Sigmoid colon (tissue), 7 donors: ENCODE results near the gene TMEM9B. TPM values are rescaled to one million over a fixed set of nuclear protein-coding genes. Genes with fewer than 3 reads are reported as not detected.
"Not testable (repeated sequence)": the region's sequence is repeated elsewhere in the genome, so short reads cannot be mapped to it uniquely, and the experiment has no call there.

Source experiments
- DNase-seq: peaks from one replicate; pipeline ENCODE4 v3.0.0-alpha.2; 2019
- H3K27ac ChIP-seq, 4 donors: fragments of 200-600 bp; sonication (generic); one replicate each; pipeline ENCODE4 v1.5.1; 2016 to 2019; ENCODE audit warnings: mild to moderate bottlenecking in 1 of 4
- H3K27me3 ChIP-seq, 3 donors: fragments of 200-600 bp; sonication (generic); one replicate each; pipeline ENCODE4 v1.5.1; 2019; ENCODE audit warnings: mild to moderate bottlenecking in 1 of 3
- H3K36me3 ChIP-seq, 4 donors: fragments of 200-600 bp; sonication (generic); one replicate each; pipeline ENCODE4 v1.5.1; 2016 to 2019
- H3K4me1 ChIP-seq, 4 donors: fragments of 200-600 bp; sonication (generic); one replicate each; pipeline ENCODE4 v1.5.1; 2017 to 2019
- H3K4me3 ChIP-seq, 4 donors: fragments of 200-600 bp; sonication (generic); one replicate each; pipeline ENCODE4 v1.5.1; 2017 to 2019; ENCODE audit warnings: mild to moderate bottlenecking in 2 of 4, moderate library complexity in 1 of 4
- H3K9me3 ChIP-seq, 4 donors: fragments of 200-600 bp in 3 of 4; sonication (generic) in 3 of 4; one replicate each; pipeline versions ENCODE4 v1.5.1 to v1.6.1; 2013 to 2019
- CTCF ChIP-seq, 4 experiments: fragments of 450-650 bp in 3 of 4; fragments of 200-600 bp in 1 of 4; IDR thresholded peaks; one replicate each; pipeline ENCODE4 v1.5.1; 2016 to 2019; ENCODE audit warnings: antibody characterized with exemption in 4 of 4, mild to moderate bottlenecking in 3 of 4, moderate library complexity in 2 of 4
- EP300 ChIP-seq, 4 donors: sonication (generic); formaldehyde crosslinking; IDR thresholded peaks; one replicate each; pipeline ENCODE4 v1.6.1; 2017; ENCODE audit warnings: antibody characterized with exemption in 4 of 4
- POLR2A ChIP-seq, 2 donors: fragments of 450-650 bp; IDR thresholded peaks; one replicate each; pipeline ENCODE4 v1.6.1; 2016; ENCODE audit warnings: antibody characterized with exemption in 2 of 2, mild to moderate bottlenecking in 2 of 2, moderate library complexity in 2 of 2
- POLR2AphosphoS5 ChIP-seq, 4 donors: sonication (generic); formaldehyde crosslinking; IDR thresholded peaks; one replicate each; pipeline ENCODE4 v1.6.1; 2017; ENCODE audit warnings: antibody characterized with exemption in 4 of 4
- WGBS, 2 donors: extraction: QIAGEN DNeasy Blood & Tissue Kit; methylation state at CpG; one replicate each; pipeline ENCODE4 v1.1.7; 2013; 5-methylcytosine and 5-hydroxymethylcytosine counted together
- intact Hi-C: fragments of 100-400 bp; cut with DNase I; formaldehyde crosslinking; loops from one replicate; pipeline ENCODE4 v1.15.1; 2023
- polyA plus RNA-seq, 3 donors: library from polyadenylated mRNA; stranded (reverse); fragments of 200-250 nt; gene quantifications; one replicate each; pipeline ENCODE4 v1.2.3, GENCODE V29; 2013
- total RNA-seq, 4 donors: library from RNA; depleted of rRNA; stranded (reverse); fragments of >200 nt; gene quantifications; one replicate each; pipeline ENCODE4 v1.1.0, GENCODE V29; 2016
- donor health status: healthy with polysubstance abuse.
- donor health status: Bipolar disorder and iron deficiency.
- donor health status: healthy.

Gene TMEM9B
- total and polyA plus RNA-seq, 7 donors = 13.3 to 58.9 (median 24.3) TPM

GRCh38 chr11:8987446-8987845 is 23.2 kb upstream of the TMEM9B start:
- Histone ChIP-seq H3K4me3 (no peak overlapping the region), H3K27ac (no peak overlapping the region), H3K4me1 (no peaks in the 10 kb centered on the region), H3K36me3 (no peaks in the 10 kb centered on the region), H3K9me3 (no peaks in the 10 kb centered on the region), H3K27me3 (no peaks in the 10 kb centered on the region)
- TF ChIP-seq EP300 (IDR thresholded peaks at IDR 0.05) (no peak), POLR2A (IDR thresholded peaks at IDR 0.05) (no peak), POLR2AphosphoS5 (IDR thresholded peaks at IDR 0.05) (no peak), CTCF (IDR thresholded peaks at IDR 0.05) (no peak)
- DNase-seq = no peak
- intact Hi-C loops = no loop called here
- WGBS, 2 donors = 89% methylated on average over 2 of the region's 2 CpGs

DNA sequence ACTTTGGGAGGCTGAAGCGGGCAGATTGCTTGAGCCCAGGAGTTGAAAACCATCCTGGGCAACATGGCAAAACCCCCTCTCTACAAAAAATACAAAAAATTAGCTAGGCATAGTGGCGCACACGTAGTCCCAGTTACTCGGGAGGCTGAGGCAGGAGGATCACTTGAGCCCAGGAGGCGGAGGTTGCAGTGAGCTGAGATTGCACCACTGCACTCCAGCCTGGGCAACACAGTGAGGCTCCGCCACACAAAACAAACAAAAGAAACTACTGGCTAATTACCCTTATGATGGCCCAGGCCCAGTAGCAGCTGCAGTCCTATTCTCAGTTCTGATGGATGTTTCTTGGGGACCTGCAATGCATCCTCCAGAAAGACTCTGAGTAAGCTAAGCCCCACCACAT is 22.5 kb upstream of the TMEM9B start:
- H3K4me3 ChIP-seq, H3K4me1 ChIP-seq, H3K27ac ChIP-seq, H3K36me3 ChIP-seq, DNase-seq, H3K27me3 ChIP-seq, H3K9me3 ChIP-seq, intact Hi-C loops: not testable (repeated sequence)
- 92 to 95% methylated on average over 6 of the region's 6 CpGs for WGBS, 2 donors

DNA sequence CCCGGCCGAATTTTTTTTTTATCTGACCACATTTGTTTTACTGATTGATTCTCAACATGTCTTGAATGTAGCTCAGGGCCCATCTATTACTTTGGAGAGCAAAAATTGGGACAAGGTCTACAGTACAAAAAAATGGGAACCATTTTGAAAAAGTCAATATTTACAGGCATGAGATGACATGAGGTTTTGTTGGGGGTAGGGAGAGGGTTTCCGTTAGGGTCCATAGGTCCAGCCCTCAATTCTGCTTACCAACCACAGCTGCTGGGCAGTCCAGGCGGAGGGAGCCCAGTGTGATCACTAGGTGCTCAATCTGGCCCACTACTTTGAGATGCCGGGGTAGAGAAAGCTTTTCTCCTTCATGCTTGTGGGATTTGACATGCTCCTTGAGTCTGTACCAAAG is 21.2 kb upstream of the TMEM9B start:
- intact Hi-C loops = no loop called here
- no peak for DNase-seq
- Histone ChIP-seq H3K27ac (no peak overlapping the region), H3K4me3 (no peak overlapping the region), H3K27me3 (no peaks in the 10 kb centered on the region), H3K36me3 (no peaks in the 10 kb centered on the region), H3K9me3 (no peaks in the 10 kb centered on the region), H3K4me1 (no peaks in the 10 kb centered on the region)
- 94 to 95% methylated on average over 5 of the region's 5 CpGs for WGBS, 2 donors
- TF ChIP-seq POLR2AphosphoS5 (IDR thresholded peaks at IDR 0.05) (no peak), EP300 (IDR thresholded peaks at IDR 0.05) (no peak), CTCF (IDR thresholded peaks at IDR 0.05) (no peak), POLR2A (IDR thresholded peaks at IDR 0.05) (no peak)

- Histone ChIP-seq H3K27me3 (no peaks in the 10 kb centered on the region), H3K9me3 (no peaks in the 10 kb centered on the region), H3K27ac (no peak overlapping the region), H3K4me3 (no peak overlapping the region), H3K4me1 (no peaks in the 10 kb centered on the region), H3K36me3 (no peaks in the 10 kb centered on the region)
- intact Hi-C loops = no loop called here
- DNase-seq = no peak
- TF ChIP-seq POLR2AphosphoS5 (IDR thresholded peaks at IDR 0.05) (no peak), POLR2A (IDR thresholded peaks at IDR 0.05) (no peak), CTCF (IDR thresholded peaks at IDR 0.05) (no peak), EP300 (IDR thresholded peaks at IDR 0.05) (no peak)
- 83 to 88% methylated on average over 2 of the region's 2 CpGs for WGBS, 2 donors
These were observed 19.3 kb upstream of the TMEM9B start for GRCh38 chr11:8983552-8983951.

- Histone ChIP-seq H3K27ac (no peak overlapping the region), H3K9me3 (no peaks in the 10 kb centered on the region), H3K27me3 (no peaks in the 10 kb centered on the region), H3K36me3 (no peaks in the 10 kb centered on the region), H3K4me3 (no peak overlapping the region), H3K4me1 (no peaks in the 10 kb centered on the region)
- intact Hi-C loops = no loop called here
- 74 to 82% methylated on average over 3 of the region's 3 CpGs for WGBS, 2 donors
- TF ChIP-seq EP300 (IDR thresholded peaks at IDR 0.05) (no peak), CTCF (IDR thresholded peaks at IDR 0.05) (no peak), POLR2AphosphoS5 (IDR thresholded peaks at IDR 0.05) (no peak), POLR2A (IDR thresholded peaks at IDR 0.05) (no peak)
- no peak for DNase-seq
These were observed 16.2 kb upstream of the TMEM9B start for GRCh38 chr11:8980485-8980884.

- WGBS, 2 donors = 90 to 92% methylated on average over 5 of the region's 7 CpGs
- H3K27ac ChIP-seq, H3K9me3 ChIP-seq, H3K36me3 ChIP-seq, H3K4me1 ChIP-seq, intact Hi-C loops, H3K4me3 ChIP-seq, H3K27me3 ChIP-seq, DNase-seq: not testable (repeated sequence)
These were observed 15.1 kb upstream of the TMEM9B start for GRCh38 chr11:8979365-8979764.
